Activated naive CD8-positive, alpha-beta T cell treated with anti-CD3 and anti-CD28 coated beads, Interleukin-2, amount 50 U/mL, for 24 hours (primary cell): ENCODE data around the gene ST8SIA5.

Experiments used
- ATAC-seq: fragments of 150-1000 bp; cut with Tn5 transposase; one replicate; pipeline ENCODE4 v1.10.0; 2021
- DNase-seq: peaks from one replicate; pipeline ENCODE4 v3.0.0; 2021
- H3K27ac Mint-ChIP-seq: one replicate; pipeline ENCODE4 v1.8.0; 2021; ENCODE audit warnings: mild to moderate bottlenecking, mixed read lengths
- H3K27me3 Mint-ChIP-seq: one replicate; pipeline ENCODE4 v1.8.0; 2021; ENCODE audit warnings: mixed read lengths
- H3K36me3 Mint-ChIP-seq: one replicate; pipeline ENCODE4 v1.8.0; 2021; ENCODE audit warnings: low read depth, mixed read lengths
- H3K4me1 Mint-ChIP-seq: one replicate; pipeline ENCODE4 v1.8.0; 2021; ENCODE audit warnings: mixed read lengths
- H3K4me3 Mint-ChIP-seq: one replicate; pipeline ENCODE4 v1.8.0; 2021; ENCODE audit warnings: mild to moderate bottlenecking, moderate library complexity, mixed read lengths
- H3K9me3 Mint-ChIP-seq: one replicate; pipeline ENCODE4 v1.8.0; 2021; ENCODE audit warnings: mixed read lengths

Gene ST8SIA5

GRCh38 chr18:46755315-46756024 is 1.4 kb downstream of the ST8SIA5 start:
- DNase-seq (no peak), ATAC-seq (no peak)
- Mint-ChIP-seq H3K9me3 (no peaks in the 10 kb centered on the region), H3K4me3 (no peak overlapping the region), H3K36me3 (no peaks in the 10 kb centered on the region), H3K4me1 (peaks cover 13% of the 10 kb centered on the region), H3K27ac (no peak overlapping the region), H3K27me3 (peaks cover 69% of the 10 kb centered on the region)

GRCh38 chr18:46754661-46755292 is 2.1 kb downstream of the ST8SIA5 start:
- DNase-seq = no peak
- no peak for ATAC-seq
- Mint-ChIP-seq H3K36me3 (no peaks in the 10 kb centered on the region), H3K4me1 (peaks cover 13% of the 10 kb centered on the region), H3K9me3 (no peaks in the 10 kb centered on the region), H3K27me3 (peaks cover 64% of the 10 kb centered on the region), H3K27ac (no peak overlapping the region), H3K4me3 (no peak overlapping the region)

- no peak overlapping the region for H3K27ac Mint-ChIP-seq
- no peak for DNase-seq
- ATAC-seq = no peak
- H3K9me3 Mint-ChIP-seq = no peaks in the 10 kb centered on the region
- H3K27me3 Mint-ChIP-seq = peaks cover 59% of the 10 kb centered on the region
- no peak overlapping the region for H3K4me3 Mint-ChIP-seq
- no peaks in the 10 kb centered on the region for H3K36me3 Mint-ChIP-seq
- peaks cover 13% of the 10 kb centered on the region for H3K4me1 Mint-ChIP-seq
Measured at GRCh38 chr18:46754188-46754587, 2.7 kb downstream of the ST8SIA5 start.

- ATAC-seq (no peak), DNase-seq (no peak)
- Mint-ChIP-seq H3K36me3 (no peaks in the 10 kb centered on the region), H3K27ac (no peak overlapping the region), H3K27me3 (peaks cover 47% of the 10 kb centered on the region), H3K4me3 (no peak overlapping the region), H3K9me3 (no peaks in the 10 kb centered on the region), H3K4me1 (peaks cover 9% of the 10 kb centered on the region)
Measured at GRCh38 chr18:46751882-46752281, 5.0 kb downstream of the ST8SIA5 start.

GRCh38 chr18:46750626-46751025 is 6.2 kb downstream of the ST8SIA5 start:
- H3K36me3 Mint-ChIP-seq = no peaks in the 10 kb centered on the region
- ATAC-seq = no peak
- peaks cover 5% of the 10 kb centered on the region for H3K4me1 Mint-ChIP-seq
- no peaks in the 10 kb centered on the region for H3K9me3 Mint-ChIP-seq
- H3K27me3 Mint-ChIP-seq = peaks cover 45% of the 10 kb centered on the region
- H3K4me3 Mint-ChIP-seq = no peak overlapping the region
- no peak for DNase-seq
- H3K27ac Mint-ChIP-seq = no peak overlapping the region

- H3K4me1 Mint-ChIP-seq = no peaks in the 10 kb centered on the region
Measured at GRCh38 chr18:46748466-46748865, 8.4 kb downstream of the ST8SIA5 start.

GRCh38 chr18:46740046-46740445 is 16.8 kb downstream of the ST8SIA5 start:
- no peak overlapping the region for H3K4me3 Mint-ChIP-seq
- no peak for DNase-seq
- no peak for ATAC-seq
- H3K36me3 Mint-ChIP-seq = no peaks in the 10 kb centered on the region
- peaks cover 8% of the 10 kb centered on the region for H3K9me3 Mint-ChIP-seq
- H3K4me1 Mint-ChIP-seq = no peaks in the 10 kb centered on the region
- H3K27me3 Mint-ChIP-seq = peaks cover 42% of the 10 kb centered on the region
- no peak overlapping the region for H3K27ac Mint-ChIP-seq

More at GRCh38 chr18:46748466-46748865, 8.4 kb downstream of the ST8SIA5 start:
- peaks cover 46% of the 10 kb centered on the region for H3K27me3 Mint-ChIP-seq
- no peaks in the 10 kb centered on the region for H3K9me3 Mint-ChIP-seq
- H3K4me3 Mint-ChIP-seq = no peak overlapping the region
- H3K36me3 Mint-ChIP-seq = no peaks in the 10 kb centered on the region
- DNase-seq (no peak), ATAC-seq (no peak)
- H3K27ac Mint-ChIP-seq = no peak overlapping the region

- ATAC-seq (no peak), DNase-seq (no peak)
- H3K27me3 Mint-ChIP-seq = peaks cover 31% of the 10 kb centered on the region
- H3K9me3 Mint-ChIP-seq = peaks cover 8% of the 10 kb centered on the region
- H3K27ac Mint-ChIP-seq = no peak overlapping the region
- H3K4me3 Mint-ChIP-seq = no peak overlapping the region
- no peaks in the 10 kb centered on the region for H3K36me3 Mint-ChIP-seq
- no peaks in the 10 kb centered on the region for H3K4me1 Mint-ChIP-seq
Measured at GRCh38 chr18:46738491-46738890, 18.4 kb downstream of the ST8SIA5 start.

- Mint-ChIP-seq H3K9me3 (peaks cover 4% of the 10 kb centered on the region), H3K36me3 (no peaks in the 10 kb centered on the region), H3K27ac (no peak overlapping the region), H3K4me1 (no peaks in the 10 kb centered on the region), H3K4me3 (no peak overlapping the region), H3K27me3 (peaks cover 23% of the 10 kb centered on the region)
- ATAC-seq (no peak), DNase-seq (no peak)
Measured at GRCh38 chr18:46736736-46737135, 20.1 kb downstream of the ST8SIA5 start.

- Mint-ChIP-seq H3K27ac (no peak overlapping the region), H3K27me3 (peaks cover 23% of the 10 kb centered on the region)
Measured at GRCh38 chr18:46736135-46736534, 20.7 kb downstream of the ST8SIA5 start.

GRCh38 chr18:46734981-46735380 is 21.9 kb downstream of the ST8SIA5 start:
- H3K36me3 Mint-ChIP-seq = no peaks in the 10 kb centered on the region
- H3K27me3 Mint-ChIP-seq = peaks cover 18% of the 10 kb centered on the region
- DNase-seq (no peak), ATAC-seq (no peak)
- peak overlapping the region; percentile 46 for H3K27ac Mint-ChIP-seq
- H3K4me1 Mint-ChIP-seq = no peaks in the 10 kb centered on the region
- no peak overlapping the region for H3K4me3 Mint-ChIP-seq
- peaks cover 4% of the 10 kb centered on the region for H3K9me3 Mint-ChIP-seq

More at GRCh38 chr18:46736135-46736534, 20.7 kb downstream of the ST8SIA5 start:
- Mint-ChIP-seq H3K9me3 (peaks cover 4% of the 10 kb centered on the region), H3K4me3 (no peak overlapping the region), H3K4me1 (no peaks in the 10 kb centered on the region), H3K36me3 (no peaks in the 10 kb centered on the region)
- no peak for DNase-seq
- no peak for ATAC-seq

- no peaks in the 10 kb centered on the region for H3K4me1 Mint-ChIP-seq
- peaks cover 15% of the 10 kb centered on the region for H3K27me3 Mint-ChIP-seq
- H3K27ac Mint-ChIP-seq = no peak overlapping the region
- no peak overlapping the region for H3K4me3 Mint-ChIP-seq
- DNase-seq (no peak), ATAC-seq (no peak)
- H3K9me3 Mint-ChIP-seq = peaks cover 9% of the 10 kb centered on the region
- no peaks in the 10 kb centered on the region for H3K36me3 Mint-ChIP-seq
Measured at GRCh38 chr18:46733872-46734271, 23.0 kb downstream of the ST8SIA5 start.

- Mint-ChIP-seq H3K4me3 (no peak overlapping the region), H3K27ac (no peak overlapping the region), H3K27me3 (peaks cover 10% of the 10 kb centered on the region), H3K36me3 (no peaks in the 10 kb centered on the region), H3K4me1 (no peaks in the 10 kb centered on the region), H3K9me3 (peaks cover 9% of the 10 kb centered on the region)
- no peak for DNase-seq
- no peak for ATAC-seq
Measured at GRCh38 chr18:46732801-46733200, 24.1 kb downstream of the ST8SIA5 start.

GRCh38 chr18:46732201-46732600 is 24.7 kb downstream of the ST8SIA5 start:
- ATAC-seq (no peak), DNase-seq (no peak)
- no peak overlapping the region for H3K27ac Mint-ChIP-seq
- H3K4me1 Mint-ChIP-seq = no peaks in the 10 kb centered on the region
- H3K36me3 Mint-ChIP-seq = no peaks in the 10 kb centered on the region
- H3K27me3 Mint-ChIP-seq = peaks cover 10% of the 10 kb centered on the region
- H3K9me3 Mint-ChIP-seq = peaks cover 9% of the 10 kb centered on the region
- no peak overlapping the region for H3K4me3 Mint-ChIP-seq

- no peak for DNase-seq
- H3K27me3 Mint-ChIP-seq = peaks cover 8% of the 10 kb centered on the region
- no peak overlapping the region for H3K4me3 Mint-ChIP-seq
- no peak overlapping the region for H3K27ac Mint-ChIP-seq
- no peaks in the 10 kb centered on the region for H3K36me3 Mint-ChIP-seq
- peaks cover 9% of the 10 kb centered on the region for H3K9me3 Mint-ChIP-seq
- no peaks in the 10 kb centered on the region for H3K4me1 Mint-ChIP-seq
- no peak for ATAC-seq
Measured at GRCh38 chr18:46731316-46731715, 25.5 kb downstream of the ST8SIA5 start.
